Measurements from ENCODE around the gene MEI1.

- TF ChIP-seq CTCF (IDR thresholded peaks at IDR 0.05 in 4 of 5, conservative IDR thresholded peaks at IDR 0.05 in 1 of 5): no peak
- no peak for TF ChIP-seq POLR2A (IDR thresholded peaks at IDR 0.05)
Observed at GRCh38 chr22:41826021-41826420, 126.7 kb downstream of the MEI1 start.

Measured in gastrocnemius medialis (tissue), 4 donors.